Activated T-cell treated with anti-CD3 and anti-CD28 coated beads, Interleukin-2, amount 50 U/mL, for 24 hours (primary cell): ENCODE data around the gene NPTX2.

Experiments used
- DNase-seq: peaks from one replicate; pipeline ENCODE4 v3.0.0-alpha.2; 2020
- H3K27ac Mint-ChIP-seq: 2 replicates; pipeline ENCODE4 v1.8.0; 2020; ENCODE audit warnings: mild to moderate bottlenecking, mixed read lengths
- H3K27me3 Mint-ChIP-seq: 2 replicates; pipeline ENCODE4 v1.8.0; 2020; ENCODE audit warnings: mixed read lengths
- H3K36me3 Mint-ChIP-seq: 2 replicates; pipeline ENCODE4 v1.8.0; 2020; ENCODE audit warnings: low read depth, mixed read lengths
- H3K4me1 Mint-ChIP-seq: 2 replicates; pipeline ENCODE4 v1.8.0; 2020; ENCODE audit warnings: low read depth, mixed read lengths
- H3K4me3 Mint-ChIP-seq: 2 replicates; pipeline ENCODE4 v1.8.0; 2020; ENCODE audit warnings: mild to moderate bottlenecking, moderate library complexity, mixed read lengths
- H3K9me3 Mint-ChIP-seq: 2 replicates; pipeline ENCODE4 v1.8.0; 2020; ENCODE audit warnings: mixed read lengths

Gene NPTX2

GRCh38 chr7:98627413-98627790, 10.3 kb downstream of the NPTX2 start:
- H3K36me3 Mint-ChIP-seq = no peaks in the 10 kb centered on the region

GRCh38 chr7:98628418-98628817, 11.3 kb downstream of the NPTX2 start:
- no peak for DNase-seq
- no peak overlapping the region for H3K4me3 Mint-ChIP-seq
- H3K27me3 Mint-ChIP-seq = peaks cover 25% of the 10 kb centered on the region
- no peak overlapping the region for H3K27ac Mint-ChIP-seq
- H3K4me1 Mint-ChIP-seq = no peaks in the 10 kb centered on the region
- H3K36me3 Mint-ChIP-seq = no peaks in the 10 kb centered on the region
- H3K9me3 Mint-ChIP-seq = peaks cover 10% of the 10 kb centered on the region

More at GRCh38 chr7:98627413-98627790, 10.3 kb downstream of the NPTX2 start:
- H3K4me1 Mint-ChIP-seq = no peaks in the 10 kb centered on the region
- no peak overlapping the region for H3K4me3 Mint-ChIP-seq
- no peak for DNase-seq
- H3K27ac Mint-ChIP-seq = no peak overlapping the region
- H3K9me3 Mint-ChIP-seq = peaks cover 7% of the 10 kb centered on the region
- peaks cover 31% of the 10 kb centered on the region for H3K27me3 Mint-ChIP-seq

- Mint-ChIP-seq H3K36me3 (no peaks in the 10 kb centered on the region), H3K4me3 (no peak overlapping the region), H3K27me3 (peaks cover 25% of the 10 kb centered on the region), H3K27ac (no peak overlapping the region), H3K4me1 (no peaks in the 10 kb centered on the region), H3K9me3 (peaks cover 11% of the 10 kb centered on the region)
- DNase-seq = no peak
Measured at GRCh38 chr7:98629001-98629431, 11.9 kb downstream of the NPTX2 start.

GRCh38 chr7:98630149-98630548, 13.1 kb downstream of the NPTX2 start:
- peaks cover 11% of the 10 kb centered on the region for H3K9me3 Mint-ChIP-seq
- peaks cover 25% of the 10 kb centered on the region for H3K27me3 Mint-ChIP-seq
- H3K4me3 Mint-ChIP-seq = no peak overlapping the region
- H3K4me1 Mint-ChIP-seq = no peaks in the 10 kb centered on the region
- no peak for DNase-seq
- H3K27ac Mint-ChIP-seq = no peak overlapping the region
- H3K36me3 Mint-ChIP-seq = no peaks in the 10 kb centered on the region

GRCh38 chr7:98630770-98631169, 13.7 kb downstream of the NPTX2 start:
- Mint-ChIP-seq H3K4me3 (no peak overlapping the region), H3K36me3 (no peaks in the 10 kb centered on the region)
- DNase-seq = no peak

GRCh38 chr7:98638853-98639252, 21.8 kb downstream of the NPTX2 start:
- H3K4me1 Mint-ChIP-seq = no peaks in the 10 kb centered on the region
- peaks cover 13% of the 10 kb centered on the region for H3K9me3 Mint-ChIP-seq
- no peak overlapping the region for H3K4me3 Mint-ChIP-seq
- H3K27me3 Mint-ChIP-seq = peaks cover 3% of the 10 kb centered on the region
- H3K36me3 Mint-ChIP-seq = no peaks in the 10 kb centered on the region
- no peak overlapping the region for H3K27ac Mint-ChIP-seq
- DNase-seq = no peak

More at GRCh38 chr7:98630770-98631169, 13.7 kb downstream of the NPTX2 start:
- peaks cover 11% of the 10 kb centered on the region for H3K9me3 Mint-ChIP-seq
- H3K27me3 Mint-ChIP-seq = peaks cover 25% of the 10 kb centered on the region
- H3K4me1 Mint-ChIP-seq = no peaks in the 10 kb centered on the region
- no peak overlapping the region for H3K27ac Mint-ChIP-seq

GRCh38 chr7:98640375-98640774, 23.3 kb downstream of the NPTX2 start:
- Mint-ChIP-seq H3K9me3 (peaks cover 13% of the 10 kb centered on the region), H3K4me1 (no peaks in the 10 kb centered on the region), H3K27ac (no peak overlapping the region), H3K36me3 (no peaks in the 10 kb centered on the region), H3K4me3 (no peak overlapping the region), H3K27me3 (peaks cover 3% of the 10 kb centered on the region)
- DNase-seq = no peak

- Mint-ChIP-seq H3K36me3 (no peaks in the 10 kb centered on the region), H3K4me1 (no peaks in the 10 kb centered on the region), H3K4me3 (no peak overlapping the region), H3K9me3 (peaks cover 13% of the 10 kb centered on the region), H3K27ac (no peak overlapping the region), H3K27me3 (peaks cover 3% of the 10 kb centered on the region)
- DNase-seq = no peak
Measured at GRCh38 chr7:98641646-98642500, 24.8 kb downstream of the NPTX2 start.

- Mint-ChIP-seq H3K4me1 (no peaks in the 10 kb centered on the region), H3K27me3 (peaks cover 7% of the 10 kb centered on the region), H3K4me3 (no peak overlapping the region), H3K9me3 (peaks cover 6% of the 10 kb centered on the region), H3K36me3 (no peaks in the 10 kb centered on the region), H3K27ac (no peak overlapping the region)
- no peak for DNase-seq
Measured at GRCh38 chr7:98643236-98643985, 26.3 kb downstream of the NPTX2 start.

GRCh38 chr7:98646465-98646864, 29.4 kb downstream of the NPTX2 start:
- Mint-ChIP-seq H3K36me3 (no peaks in the 10 kb centered on the region), H3K4me1 (no peaks in the 10 kb centered on the region), H3K9me3 (peaks cover 5% of the 10 kb centered on the region), H3K4me3 (no peak overlapping the region), H3K27me3 (peaks cover 13% of the 10 kb centered on the region), H3K27ac (no peak overlapping the region)
- DNase-seq = no peak

GRCh38 chr7:98647326-98647725, 30.2 kb downstream of the NPTX2 start:
- peaks cover 13% of the 10 kb centered on the region for H3K27me3 Mint-ChIP-seq

GRCh38 chr7:98651760-98652159, 34.7 kb downstream of the NPTX2 start:
- Mint-ChIP-seq H3K4me3 (no peak overlapping the region), H3K27ac (no peak overlapping the region), H3K9me3 (peaks cover 5% of the 10 kb centered on the region), H3K4me1 (no peaks in the 10 kb centered on the region), H3K36me3 (no peaks in the 10 kb centered on the region), H3K27me3 (peaks cover 9% of the 10 kb centered on the region)
- no peak for DNase-seq

More at GRCh38 chr7:98647326-98647725, 30.2 kb downstream of the NPTX2 start:
- no peak overlapping the region for H3K27ac Mint-ChIP-seq
- H3K9me3 Mint-ChIP-seq = peaks cover 5% of the 10 kb centered on the region
- no peaks in the 10 kb centered on the region for H3K36me3 Mint-ChIP-seq
- no peak overlapping the region for H3K4me3 Mint-ChIP-seq
- no peak for DNase-seq
- H3K4me1 Mint-ChIP-seq = no peaks in the 10 kb centered on the region

- Mint-ChIP-seq H3K4me1 (no peaks in the 10 kb centered on the region), H3K9me3 (peaks cover 5% of the 10 kb centered on the region), H3K4me3 (no peak overlapping the region), H3K36me3 (no peaks in the 10 kb centered on the region), H3K27ac (no peak overlapping the region), H3K27me3 (peaks cover 5% of the 10 kb centered on the region)
- no peak for DNase-seq
Measured at GRCh38 chr7:98653601-98654310, 36.7 kb downstream of the NPTX2 start.

- no peak for DNase-seq
- no peaks in the 10 kb centered on the region for H3K4me1 Mint-ChIP-seq
- H3K36me3 Mint-ChIP-seq = no peaks in the 10 kb centered on the region
- no peak overlapping the region for H3K27ac Mint-ChIP-seq
- peaks cover 2% of the 10 kb centered on the region for H3K9me3 Mint-ChIP-seq
- H3K27me3 Mint-ChIP-seq = peaks cover 2% of the 10 kb centered on the region
- H3K4me3 Mint-ChIP-seq = no peak overlapping the region
Measured at GRCh38 chr7:98654524-98655272, 37.6 kb downstream of the NPTX2 start.
